HG03280 (cell line): ENCODE data around the gene SIRT4.
A peak's percentile ranks its signal among the peaks of the same experiment; 100 is the strongest.

Experiments
- ATAC-seq: cut with Tn5 transposase; IDR thresholded peaks from one replicate; pipeline ENCODE4 v1.9.1; 2021; ENCODE audit warnings: mild to moderate bottlenecking, moderate library complexity; ENCODE audit not compliant: unreplicated experiment

Gene SIRT4

DNA sequence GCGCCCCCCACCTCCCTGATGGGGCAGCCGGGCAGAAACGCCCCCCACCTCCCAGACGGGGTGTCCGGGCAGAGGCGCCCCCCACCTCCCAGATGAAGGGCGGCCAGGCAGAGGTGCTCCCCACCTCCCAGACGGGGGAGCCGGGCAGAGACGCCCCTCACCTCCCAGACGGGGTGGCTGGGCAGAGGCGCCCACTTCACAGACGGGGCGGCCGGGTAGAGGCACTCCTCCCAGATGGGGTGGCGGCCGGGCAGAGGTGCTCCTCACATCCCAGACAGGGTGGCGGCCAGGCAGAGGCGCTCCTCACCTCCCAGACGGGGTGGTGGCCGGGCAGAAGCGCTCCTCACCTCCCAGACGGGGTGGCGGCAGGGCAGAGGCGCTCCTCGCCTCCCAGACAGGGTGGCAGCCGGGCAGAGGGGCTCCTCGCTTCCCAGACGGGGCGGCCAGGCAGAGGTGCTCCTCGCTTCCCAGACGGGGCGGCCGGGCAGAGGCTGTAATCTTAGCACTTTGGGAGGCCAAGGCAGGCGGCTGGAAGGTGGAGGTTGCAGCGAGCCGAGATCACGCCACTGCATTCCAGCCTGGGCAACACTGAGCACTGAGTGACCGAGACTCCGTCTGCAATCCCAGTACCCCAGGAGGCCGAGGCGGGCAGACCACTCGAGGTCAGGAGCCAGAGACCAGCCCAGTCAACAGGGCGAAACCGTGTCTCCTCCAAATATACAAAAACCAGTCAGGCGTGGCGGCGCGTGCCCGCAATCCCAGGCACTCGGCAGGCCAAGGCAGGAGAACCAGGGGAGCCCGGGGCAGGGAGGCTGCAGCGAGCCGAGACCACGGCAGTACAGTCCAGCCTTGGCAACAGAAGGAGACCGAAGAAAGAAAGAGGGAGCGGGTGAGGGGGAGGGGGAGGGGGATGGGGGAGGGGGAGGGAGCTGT, 23.7 kb upstream of the SIRT4 start:
- no peak for ATAC-seq

DNA sequence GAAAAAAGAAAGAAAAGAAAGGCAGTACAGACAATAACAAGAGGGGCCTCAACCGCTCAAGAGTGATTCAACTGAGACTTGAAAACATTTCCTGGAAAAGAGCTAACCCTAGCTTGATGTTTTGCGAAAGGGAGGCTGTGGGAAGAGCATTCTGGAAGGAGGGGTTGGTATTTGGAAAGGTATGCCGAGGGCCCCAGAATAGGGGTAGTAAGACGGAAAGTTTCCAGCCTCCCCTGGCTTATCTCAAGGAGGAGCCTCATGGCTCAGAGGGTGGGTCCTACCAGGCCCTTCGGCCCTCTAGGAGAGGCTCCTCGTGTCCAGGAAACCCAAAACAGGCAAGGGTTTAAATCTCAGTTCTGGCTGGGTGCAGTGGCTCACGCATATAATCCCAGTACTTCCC, 18.8 kb upstream of the SIRT4 start:
- no peak for ATAC-seq

DNA sequence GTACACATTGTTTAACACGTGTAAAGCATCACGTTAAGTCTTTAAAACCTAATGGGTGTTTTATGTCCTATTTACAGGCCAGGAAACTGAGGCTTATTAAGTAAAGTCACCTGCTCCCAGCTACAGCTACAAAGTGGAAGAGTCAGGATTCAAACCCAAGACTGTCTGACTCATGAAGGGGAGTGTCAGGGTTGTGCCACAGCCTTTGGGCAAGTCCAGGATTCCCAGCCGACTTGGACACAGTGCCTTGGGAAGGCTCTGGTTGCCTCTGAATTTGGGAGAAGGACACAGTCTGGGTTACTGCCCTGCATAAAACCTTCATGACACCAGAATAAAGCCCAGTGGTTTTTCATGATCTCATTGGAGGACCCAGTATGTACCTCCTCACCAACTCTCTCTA, 17.7 kb upstream of the SIRT4 start:
- ATAC-seq: no peak

DNA sequence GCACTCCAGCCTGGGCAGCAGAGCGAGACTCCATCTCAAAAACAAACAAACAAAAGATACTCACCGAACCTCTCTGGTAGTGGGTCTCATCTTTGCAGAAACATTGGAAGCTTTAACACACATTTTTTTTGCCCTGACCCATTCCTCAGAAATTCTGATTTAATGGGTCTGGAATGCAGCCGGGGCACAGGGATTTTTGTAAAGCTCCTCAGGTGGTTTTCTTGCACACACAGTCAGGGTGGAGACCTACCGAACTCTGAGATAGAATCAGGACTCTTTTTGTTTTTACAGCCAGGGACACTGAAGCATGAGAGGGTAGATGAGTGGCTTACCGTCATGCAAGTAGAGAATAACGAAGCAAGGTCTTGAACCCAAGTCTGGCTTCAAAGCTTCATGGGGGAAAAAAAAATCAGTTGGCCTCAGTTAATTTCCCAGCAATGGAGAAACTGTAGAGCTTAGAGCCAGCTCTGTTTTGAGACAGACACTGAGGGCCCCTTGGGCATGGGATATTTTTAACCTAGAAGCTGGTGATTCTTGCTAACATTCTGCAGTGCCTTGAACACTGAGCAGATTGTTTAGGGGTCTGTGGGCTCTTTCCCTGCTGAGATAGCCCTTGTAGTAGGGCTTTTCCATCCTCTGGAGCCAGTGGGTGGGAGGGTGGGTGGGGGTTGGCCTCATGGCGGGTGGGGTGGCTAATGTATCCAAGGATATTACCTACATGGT, 15.2 kb upstream of the SIRT4 start:
- ATAC-seq: no peak

DNA sequence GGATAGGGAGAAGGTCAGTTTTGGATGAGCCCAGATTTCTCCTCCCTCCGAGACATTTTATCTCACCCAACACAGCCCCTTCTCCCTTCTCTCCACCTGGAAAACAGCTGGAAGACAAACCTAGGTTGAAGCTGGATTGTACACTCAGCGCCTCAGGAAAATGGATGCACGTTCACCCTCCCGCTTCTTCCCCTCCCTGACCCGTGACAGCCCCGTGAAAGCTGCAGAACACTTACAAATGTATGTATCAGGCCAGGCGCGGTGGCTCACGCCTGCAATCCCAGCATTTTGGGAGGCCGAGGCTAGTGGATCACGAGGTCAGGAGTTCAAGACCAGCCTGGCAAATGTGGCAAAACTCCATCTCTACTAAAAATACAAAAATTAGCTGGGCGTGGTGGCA, 14.6 kb upstream of the SIRT4 start:
- ATAC-seq: no peak

DNA sequence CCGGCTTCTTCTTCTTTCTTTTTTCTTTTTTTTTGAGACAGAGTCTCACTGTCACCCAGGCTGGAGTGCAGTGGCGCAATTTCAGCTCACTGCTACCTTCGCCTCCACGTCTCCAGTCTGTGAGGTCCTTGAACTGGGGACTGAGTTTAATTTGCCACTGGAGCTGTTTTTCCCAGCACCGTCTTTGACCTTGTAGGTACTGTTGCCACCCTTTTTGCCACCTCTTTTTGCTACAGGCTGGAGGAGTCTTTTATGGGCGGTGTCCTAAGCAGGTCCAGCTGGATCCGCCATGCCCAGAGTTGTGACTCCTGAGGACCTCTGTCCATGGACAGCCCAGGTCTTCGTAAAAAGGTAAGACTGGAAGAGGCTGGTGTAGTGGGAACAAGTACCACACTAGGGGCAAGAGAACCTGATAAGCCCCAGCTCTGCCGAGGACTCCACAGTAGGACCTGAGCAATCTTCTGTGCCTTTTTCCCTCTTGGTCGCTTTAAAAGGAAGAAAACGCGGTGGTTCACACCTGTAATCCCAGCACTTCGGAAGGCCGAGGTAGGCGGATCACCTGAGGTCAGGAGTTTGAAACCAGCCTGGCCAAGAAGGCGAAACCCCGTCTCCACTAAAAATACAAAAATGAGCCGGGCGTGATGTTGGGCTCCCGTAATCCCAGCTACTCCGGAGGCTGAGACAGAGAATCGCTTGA, 11.4 kb upstream of the SIRT4 start:
- no peak for ATAC-seq

DNA sequence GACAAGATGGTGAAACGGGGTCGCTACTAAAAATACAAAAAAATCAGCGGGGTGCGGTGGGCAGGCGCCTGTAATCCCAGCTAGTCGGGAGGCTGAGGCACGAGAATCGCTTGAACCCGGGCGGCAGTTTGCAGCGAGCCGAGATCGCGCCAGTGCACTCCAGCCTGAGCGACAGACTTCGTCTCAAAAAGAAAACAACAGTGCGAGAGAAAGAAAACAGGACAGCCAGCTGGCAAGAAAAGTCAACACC, 9.8 kb upstream of the SIRT4 start:
- ATAC-seq: peak; percentile 8

DNA sequence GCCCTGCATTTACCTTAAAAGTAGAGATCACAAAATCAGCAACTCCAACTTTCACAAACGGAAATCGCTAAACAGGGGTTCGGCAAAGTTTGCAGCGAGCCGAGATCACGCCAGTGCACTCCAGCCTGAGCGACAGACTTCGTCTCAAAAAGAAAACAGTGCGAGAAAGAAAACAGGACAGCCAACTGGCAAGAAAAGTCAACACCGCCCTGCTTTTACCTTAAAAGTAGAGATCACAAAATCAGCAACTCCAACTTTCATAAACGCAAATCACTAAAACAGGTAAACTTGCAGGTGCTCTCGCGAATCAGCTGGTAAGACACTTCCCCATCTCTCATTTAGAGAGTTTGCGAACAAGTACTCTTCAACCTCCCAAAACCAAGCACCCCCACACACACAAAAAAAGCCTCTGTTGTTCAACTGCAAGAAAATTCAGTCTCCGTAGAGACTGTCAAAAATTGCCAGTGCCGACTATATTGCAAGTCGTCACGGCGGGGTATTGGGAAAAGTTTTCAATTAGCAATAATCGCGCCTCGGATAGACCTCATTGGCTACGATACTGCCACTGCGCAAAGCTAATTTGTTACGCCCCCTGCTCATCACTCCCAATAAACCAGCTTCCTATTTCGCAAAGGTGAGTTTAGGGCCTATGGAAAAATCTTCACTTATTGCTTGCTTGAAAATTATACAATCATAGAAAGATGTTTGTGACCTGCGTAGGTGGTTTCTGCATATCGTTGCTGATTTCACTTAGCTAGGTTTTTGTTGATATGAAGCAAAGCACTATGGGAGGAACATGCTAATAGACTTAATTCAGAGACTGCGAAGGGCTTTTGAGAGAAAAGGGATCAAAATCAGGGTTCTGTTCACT, 9.2 kb upstream of the SIRT4 start, which contains the start of gene RNU4-1:
Gene RNU4-1, minus strand, starts transcription at position 577 of the 871 bp plus-strand sequence.
- peak; percentile 49 for ATAC-seq

DNA sequence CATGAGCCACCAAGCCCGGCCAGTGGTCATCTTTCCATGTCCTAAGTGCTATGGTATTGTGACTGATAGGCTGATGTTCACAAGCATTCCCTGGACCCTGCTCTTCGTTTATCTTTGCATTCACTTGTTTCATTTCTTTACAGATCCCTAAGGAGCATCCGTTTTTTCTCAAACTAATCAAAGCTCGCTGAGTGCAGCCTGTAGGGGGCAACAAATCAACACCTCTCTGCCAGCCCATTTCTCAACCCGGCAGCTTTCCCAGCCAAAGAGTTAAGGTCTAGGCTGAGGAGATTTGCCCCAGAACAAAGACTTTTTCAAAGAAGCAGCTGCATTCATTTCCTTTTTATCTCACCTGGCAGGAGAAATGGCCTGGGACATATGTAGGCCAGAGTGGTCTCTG, 12.1 kb downstream of the SIRT4 start:
- ATAC-seq: no peak

DNA sequence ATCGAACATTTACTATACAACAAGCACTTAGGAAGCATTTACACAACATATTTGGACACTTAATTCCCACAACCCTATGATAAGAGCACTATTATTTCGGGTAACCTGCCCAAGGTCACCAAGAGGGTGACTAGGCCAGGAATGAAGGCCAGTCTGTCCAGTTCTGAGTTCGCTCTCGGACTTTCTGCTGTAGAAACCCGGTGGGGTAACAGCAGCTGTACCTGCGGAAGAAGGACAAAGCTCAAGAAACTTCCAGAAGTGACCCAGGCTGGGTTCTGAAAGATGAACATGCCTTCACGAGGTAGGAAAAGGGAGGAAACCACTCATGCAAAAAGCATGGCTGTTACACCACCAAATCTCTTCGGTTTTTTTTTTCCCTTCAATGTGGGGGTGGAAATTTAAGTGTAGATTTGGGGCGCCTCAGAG, 14.7 kb downstream of the SIRT4 start:
- ATAC-seq: no peak

DNA sequence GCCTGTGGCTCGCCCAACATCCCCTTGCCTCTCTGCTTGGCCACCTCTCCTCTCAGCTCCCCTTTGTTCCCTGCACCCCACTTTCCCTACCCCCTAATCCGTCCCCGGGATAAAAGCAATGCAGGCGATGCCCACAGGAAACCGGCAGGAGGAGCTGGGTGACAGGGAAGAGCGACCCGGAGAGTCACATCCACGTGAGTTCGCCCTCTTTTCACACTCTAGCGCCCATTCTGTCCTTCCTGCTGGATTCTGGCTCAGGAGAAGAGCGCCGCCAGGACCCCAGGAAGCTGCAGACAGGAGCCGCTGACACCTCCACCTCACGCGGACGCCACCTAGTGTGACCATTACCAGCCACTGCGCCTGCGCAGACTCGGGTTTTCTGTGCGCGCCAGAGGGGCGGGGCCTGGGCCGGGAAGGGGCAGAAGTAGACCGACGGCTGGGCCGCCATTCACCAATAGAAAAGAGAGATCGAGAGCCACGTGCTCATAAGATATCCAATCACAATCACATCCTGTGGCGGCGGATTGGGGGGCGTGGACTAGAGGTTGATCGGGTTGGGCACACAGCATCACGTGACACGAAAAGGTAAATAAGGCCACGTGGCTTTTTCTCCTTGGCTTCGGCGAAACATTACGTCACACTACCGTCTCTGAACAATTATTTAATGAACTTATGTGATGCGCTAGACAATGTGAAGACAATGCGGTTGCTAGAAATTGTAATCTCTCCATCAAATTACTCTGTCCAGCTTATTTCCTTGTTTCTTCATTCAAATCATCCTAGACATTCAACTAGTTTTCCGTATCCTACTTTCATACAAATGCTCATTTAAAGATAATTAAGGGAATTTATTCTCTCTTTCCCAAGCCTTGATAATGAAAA, 15.3 kb downstream of the SIRT4 start:
- peak; percentile 99 for ATAC-seq

DNA sequence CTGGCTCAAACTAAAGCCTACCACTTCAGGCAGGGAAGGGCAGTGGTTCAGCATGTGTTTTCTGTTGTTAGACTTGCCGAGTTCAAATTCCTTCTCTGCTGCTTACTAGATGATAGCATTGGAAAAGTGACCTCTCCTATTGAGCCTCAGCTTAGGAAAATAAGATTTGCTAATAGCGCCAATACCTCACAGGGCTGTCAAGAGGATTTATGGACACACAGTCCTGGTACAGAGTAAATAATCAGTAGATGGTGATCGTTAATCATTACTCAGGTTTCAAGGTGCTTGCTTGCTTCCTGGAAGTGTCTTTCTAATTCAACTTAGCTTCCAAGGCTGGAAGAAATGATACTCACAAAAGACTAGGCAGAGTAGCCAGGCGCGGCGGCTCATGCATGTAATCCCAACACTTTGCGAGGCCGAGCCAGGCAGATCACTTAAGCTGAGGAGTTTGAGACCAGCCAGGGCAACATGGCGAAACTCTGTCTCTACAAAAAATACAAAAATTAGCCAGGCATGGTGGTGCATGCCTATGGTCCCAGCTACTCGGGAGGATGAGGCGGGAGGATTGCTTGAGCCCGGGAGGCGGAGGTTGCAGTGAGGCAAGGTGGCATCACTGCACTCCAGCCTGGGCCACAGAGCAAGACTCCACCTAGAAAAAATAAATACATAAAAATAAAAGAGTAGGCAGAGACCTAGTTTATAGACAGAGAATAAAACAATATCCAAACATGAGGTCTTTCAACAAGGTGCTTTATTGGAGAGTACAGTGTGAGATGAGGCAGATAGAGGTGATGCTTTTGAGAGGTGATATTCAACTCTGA, 19.5 kb downstream of the SIRT4 start:
- ATAC-seq: no peak

DNA sequence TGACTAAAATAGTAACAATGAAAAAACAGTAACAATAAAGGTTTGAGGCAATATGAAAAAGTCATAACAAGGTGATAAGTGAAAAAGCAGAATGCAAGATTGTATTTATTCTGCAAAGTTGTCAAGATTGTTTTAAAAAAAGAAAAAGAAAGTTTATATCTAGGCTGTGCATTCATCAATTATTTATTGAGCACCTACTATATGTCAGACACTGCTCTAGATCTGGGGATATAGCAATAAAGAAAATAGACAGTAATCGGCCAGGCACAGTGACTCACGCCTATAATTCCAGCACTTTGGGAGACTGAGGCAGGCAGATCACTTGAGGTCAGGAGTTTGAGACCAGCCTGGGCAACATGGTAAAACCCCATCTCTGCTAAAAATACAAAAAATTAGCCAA, 21.7 kb downstream of the SIRT4 start:
- ATAC-seq: no peak

DNA sequence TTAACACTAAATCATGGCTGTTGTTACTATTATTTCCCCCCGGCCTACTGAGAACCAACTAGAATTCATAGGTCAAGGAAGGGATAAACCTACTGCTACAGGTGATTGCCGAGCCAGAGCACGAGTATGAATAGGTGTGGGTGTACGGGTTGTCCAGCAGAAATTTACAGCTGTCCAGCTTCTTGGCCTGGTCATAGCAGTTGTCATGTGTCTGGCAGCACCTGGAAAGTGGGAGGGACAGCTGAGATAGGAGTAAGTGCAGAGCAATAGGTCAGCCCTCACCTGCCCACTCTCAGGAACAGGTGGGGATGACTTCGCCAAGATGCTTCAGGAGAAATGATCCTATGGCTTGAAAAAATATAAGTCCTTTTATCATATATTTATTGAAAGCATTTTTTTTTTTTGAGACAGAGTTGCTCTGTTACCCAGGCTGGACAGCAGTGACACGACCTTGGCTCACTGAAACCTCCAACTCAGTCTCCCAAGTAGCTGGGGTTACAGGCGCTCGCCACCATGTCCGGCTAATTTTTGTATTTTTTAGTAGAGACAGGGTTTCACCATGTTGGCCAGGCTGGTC, 22.8 kb downstream of the SIRT4 start:
- ATAC-seq: no peak

DNA sequence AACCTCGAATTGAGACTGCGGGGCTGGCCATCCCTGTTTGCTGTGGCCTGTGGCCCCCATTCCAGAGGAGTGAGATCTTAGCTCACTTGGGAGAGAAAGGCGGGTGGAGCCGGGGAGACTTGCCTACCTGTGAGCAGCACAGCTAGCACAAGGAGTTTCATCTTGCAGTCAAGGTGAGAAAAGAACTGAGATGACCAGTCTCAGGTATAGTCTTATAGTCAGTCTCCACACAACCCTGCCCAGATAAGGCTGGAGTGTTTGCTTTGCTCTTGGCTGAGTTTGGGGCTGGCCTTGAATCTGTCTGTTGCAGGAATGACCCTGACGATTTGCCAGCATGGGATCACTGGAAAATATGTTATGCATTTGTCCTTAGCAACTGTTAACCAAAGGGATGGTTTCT, 25.5 kb downstream of the SIRT4 start, which contains the start of gene PLA2G1B:
Gene PLA2G1B, minus strand, starts transcription at position 187 of the 400 bp plus-strand sequence. Its CDS starts 26 bp downstream, at position 161.
- ATAC-seq: no peak

DNA sequence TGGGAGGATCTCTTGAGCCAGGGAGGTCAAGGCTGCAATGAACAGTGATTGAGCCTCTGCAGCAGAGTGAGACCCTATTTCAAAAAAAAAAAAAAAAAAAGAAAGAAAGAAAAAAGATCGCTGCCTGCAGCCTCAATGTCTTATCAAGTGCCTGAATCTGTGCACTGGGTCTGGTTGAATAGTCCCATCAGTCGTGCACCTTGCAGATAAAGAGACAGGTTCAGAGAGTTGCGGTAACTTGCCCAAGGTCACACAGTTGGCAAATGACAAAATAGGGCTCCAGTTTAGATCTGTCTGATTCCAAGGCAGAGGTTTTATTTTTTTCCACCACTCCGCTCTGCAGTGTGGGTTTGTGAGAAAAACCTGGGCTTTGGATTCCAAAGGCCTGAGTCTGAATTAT, 26.1 kb downstream of the SIRT4 start:
- no peak for ATAC-seq

DNA sequence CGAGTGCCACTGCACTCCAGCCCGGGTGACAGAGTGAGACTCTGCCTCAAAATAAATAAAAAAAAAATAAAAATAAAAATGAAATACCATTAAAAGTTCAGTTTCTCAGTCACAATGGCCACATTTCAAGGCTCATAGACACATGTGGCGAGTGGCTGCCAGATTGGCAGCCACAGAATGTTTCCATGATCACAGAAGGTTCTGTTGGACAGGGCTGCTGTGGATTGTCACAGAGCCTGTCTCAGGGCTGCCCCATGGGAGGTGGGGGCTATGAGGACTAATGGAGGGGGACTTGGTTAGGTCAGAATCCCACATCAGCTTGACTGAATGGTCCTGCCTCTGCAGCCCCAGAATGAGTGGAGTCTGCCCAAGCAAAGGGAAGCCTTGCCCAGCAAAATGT, 29.3 kb downstream of the SIRT4 start:
- ATAC-seq: no peak

DNA sequence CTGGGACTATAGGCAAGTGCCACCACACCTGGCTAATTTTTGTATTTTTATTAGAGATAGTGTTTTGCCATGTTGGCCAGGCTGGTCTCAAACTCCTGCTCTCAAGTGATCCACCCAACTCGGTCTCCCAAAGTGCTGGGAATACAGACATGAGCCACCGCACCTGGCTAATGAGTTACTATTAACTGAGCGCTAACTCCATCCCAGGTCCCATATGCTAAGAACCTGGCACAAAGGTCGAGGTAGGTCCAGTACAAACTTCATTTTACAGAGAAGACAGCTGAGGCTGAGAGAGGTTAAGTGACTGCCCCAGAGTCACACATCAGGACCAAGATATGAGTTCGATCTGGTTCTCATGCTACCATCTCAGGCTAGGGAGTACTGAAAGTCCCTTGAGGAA, 29.9 kb downstream of the SIRT4 start:
- ATAC-seq: no peak

DNA sequence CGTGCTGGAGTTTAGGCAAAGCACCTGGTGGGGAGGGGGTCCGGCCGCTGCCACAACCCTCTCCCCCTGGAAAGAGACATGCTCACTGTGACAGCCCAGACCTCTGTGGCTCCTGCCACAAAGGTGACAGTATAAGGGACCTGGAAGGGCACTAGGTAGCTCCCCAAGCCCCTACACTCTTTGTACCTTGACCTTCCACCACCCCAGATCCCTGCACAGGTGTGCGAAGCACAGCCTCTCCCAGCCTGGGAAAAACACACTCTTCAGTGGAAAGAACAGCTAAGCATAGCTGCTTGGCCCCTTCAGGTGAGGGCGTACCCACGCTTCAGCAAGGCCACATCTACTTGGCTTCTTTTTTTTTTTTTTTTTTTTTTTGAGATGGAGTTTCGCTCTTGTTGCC, 30.4 kb downstream of the SIRT4 start:
- no peak for ATAC-seq
